WERI-Rb-1 (cell line): Measurements from ENCODE around the gene SIK3.

Source experiments
- DNase-seq: peaks from one replicate; pipeline ENCODE4 v3.0.0-alpha.2; 2020
- H3K27ac ChIP-seq: fragments of 250-450 bp; sonication (Bioruptor Pico); 2 replicates; pipeline ENCODE4 v1.5.1; 2020; ENCODE audit warnings: mild to moderate bottlenecking, moderate library complexity
- H3K27me3 ChIP-seq: fragments of 250-450 bp; sonication (Bioruptor Pico); 2 replicates; pipeline ENCODE4 v1.5.1; 2021; ENCODE audit warnings: mild to moderate bottlenecking, low read depth, moderate library complexity; ENCODE audit not compliant: insufficient read depth, severe bottlenecking
- H3K36me3 ChIP-seq: fragments of 250-450 bp; sonication (Bioruptor Pico); 2 replicates; pipeline ENCODE4 v1.5.1; 2020; ENCODE audit warnings: mild to moderate bottlenecking, moderate library complexity
- H3K4me3 ChIP-seq: 2 replicates; pipeline ENCODE4 v1.5.1; 2011; ENCODE audit warnings: low read depth, mild to moderate bottlenecking, control low read depth, low read length
- H3K9me3 ChIP-seq: fragments of 250-450 bp; sonication (Bioruptor Pico); 2 replicates; pipeline ENCODE4 v1.5.1; 2021; ENCODE audit warnings: mild to moderate bottlenecking, moderate library complexity; ENCODE audit not compliant: severe bottlenecking
- TF ChIP-seq, protein P1 (sequence below): IDR thresholded peaks from 2 replicates; pipeline ENCODE4 v1.5.1; 2011; ENCODE audit warnings: low read depth, mild to moderate bottlenecking, control low read depth, inconsistent platforms, low read length

The SIK3 gene

DNA sequence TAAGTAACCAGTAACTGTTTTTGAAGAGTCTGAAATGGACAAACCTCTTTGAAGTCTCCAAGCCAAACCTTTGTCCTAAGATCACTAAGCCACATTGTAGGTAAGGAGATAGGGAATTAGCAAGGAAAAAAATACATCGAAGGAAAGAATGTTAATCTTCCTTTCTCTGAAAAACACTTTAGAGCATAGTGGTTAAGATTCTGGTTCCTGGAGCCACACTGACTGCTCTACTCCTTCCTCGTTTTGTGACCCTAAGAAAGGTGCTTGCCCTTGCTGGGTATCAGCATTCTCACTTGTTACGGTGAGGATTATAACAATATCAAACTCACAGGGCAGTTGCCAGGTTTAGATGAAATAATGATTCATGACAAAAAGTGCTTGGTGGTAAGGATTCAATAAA lies 104.0 kb downstream of the SIK3 start:
- no peak overlapping the region for H3K4me3 ChIP-seq

DNA sequence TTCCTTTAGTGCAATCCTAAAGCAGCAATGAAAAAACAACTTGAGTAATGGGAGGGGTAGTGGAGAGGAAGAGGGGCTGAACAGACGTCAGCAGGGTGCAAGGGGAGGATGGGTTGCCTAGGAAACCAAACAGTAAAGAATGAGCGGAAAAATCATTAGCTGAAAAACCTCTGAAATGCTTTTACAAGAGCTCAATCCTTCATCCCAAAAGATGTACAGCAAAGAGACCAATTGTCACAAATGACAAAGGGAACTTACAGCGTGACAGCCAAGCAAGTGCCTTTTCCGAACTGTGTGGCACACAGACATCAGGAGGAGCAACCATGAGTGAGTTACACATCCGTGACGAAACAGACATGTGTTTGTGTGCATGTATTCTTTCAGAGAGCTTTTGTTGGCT lies 104.6 kb downstream of the SIK3 start:
- Histone ChIP-seq H3K36me3 (no peaks in the 10 kb centered on the region), H3K27ac (no peak overlapping the region), H3K4me3 (no peak overlapping the region), H3K27me3 (no peaks in the 10 kb centered on the region), H3K9me3 (no peaks in the 10 kb centered on the region)
- no peak for DNase-seq
- TF ChIP-seq, protein P1, sequence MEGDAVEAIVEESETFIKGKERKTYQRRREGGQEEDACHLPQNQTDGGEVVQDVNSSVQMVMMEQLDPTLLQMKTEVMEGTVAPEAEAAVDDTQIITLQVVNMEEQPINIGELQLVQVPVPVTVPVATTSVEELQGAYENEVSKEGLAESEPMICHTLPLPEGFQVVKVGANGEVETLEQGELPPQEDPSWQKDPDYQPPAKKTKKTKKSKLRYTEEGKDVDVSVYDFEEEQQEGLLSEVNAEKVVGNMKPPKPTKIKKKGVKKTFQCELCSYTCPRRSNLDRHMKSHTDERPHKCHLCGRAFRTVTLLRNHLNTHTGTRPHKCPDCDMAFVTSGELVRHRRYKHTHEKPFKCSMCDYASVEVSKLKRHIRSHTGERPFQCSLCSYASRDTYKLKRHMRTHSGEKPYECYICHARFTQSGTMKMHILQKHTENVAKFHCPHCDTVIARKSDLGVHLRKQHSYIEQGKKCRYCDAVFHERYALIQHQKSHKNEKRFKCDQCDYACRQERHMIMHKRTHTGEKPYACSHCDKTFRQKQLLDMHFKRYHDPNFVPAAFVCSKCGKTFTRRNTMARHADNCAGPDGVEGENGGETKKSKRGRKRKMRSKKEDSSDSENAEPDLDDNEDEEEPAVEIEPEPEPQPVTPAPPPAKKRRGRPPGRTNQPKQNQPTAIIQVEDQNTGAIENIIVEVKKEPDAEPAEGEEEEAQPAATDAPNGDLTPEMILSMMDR, result no peak

More for the DNA sequence above, 104.0 kb downstream of the SIK3 start:
- TF ChIP-seq, protein P1, result no peak
- no peaks in the 10 kb centered on the region for H3K9me3 ChIP-seq
- H3K27ac ChIP-seq, result no peak overlapping the region
- no peak for DNase-seq
- H3K36me3 ChIP-seq, result no peaks in the 10 kb centered on the region
- H3K27me3 ChIP-seq, result no peaks in the 10 kb centered on the region

DNA sequence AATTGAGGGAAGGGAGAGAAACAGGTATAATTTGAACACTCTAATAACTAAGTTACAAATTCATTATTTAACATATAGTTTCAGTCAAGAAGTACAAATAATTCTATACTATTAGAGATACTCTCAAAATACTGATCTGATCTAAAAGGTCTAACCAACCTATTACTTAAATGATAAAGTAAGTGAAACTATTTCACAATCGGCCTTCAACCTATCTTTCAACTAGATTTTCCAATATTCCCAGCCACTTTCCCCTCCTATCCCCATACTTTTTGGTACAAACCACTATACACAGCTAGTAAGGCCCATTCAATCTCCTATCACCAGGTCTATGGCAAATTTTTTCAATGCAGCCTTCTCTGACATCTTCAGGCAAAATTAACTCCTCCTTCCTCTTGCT lies 106.7 kb downstream of the SIK3 start:
- no peak overlapping the region for H3K4me3 ChIP-seq
- no peak for DNase-seq
- TF ChIP-seq, protein P1, result no peak
- H3K36me3 ChIP-seq, result no peaks in the 10 kb centered on the region
- no peaks in the 10 kb centered on the region for H3K9me3 ChIP-seq
- no peak overlapping the region for H3K27ac ChIP-seq
- H3K27me3 ChIP-seq, result no peaks in the 10 kb centered on the region

DNA sequence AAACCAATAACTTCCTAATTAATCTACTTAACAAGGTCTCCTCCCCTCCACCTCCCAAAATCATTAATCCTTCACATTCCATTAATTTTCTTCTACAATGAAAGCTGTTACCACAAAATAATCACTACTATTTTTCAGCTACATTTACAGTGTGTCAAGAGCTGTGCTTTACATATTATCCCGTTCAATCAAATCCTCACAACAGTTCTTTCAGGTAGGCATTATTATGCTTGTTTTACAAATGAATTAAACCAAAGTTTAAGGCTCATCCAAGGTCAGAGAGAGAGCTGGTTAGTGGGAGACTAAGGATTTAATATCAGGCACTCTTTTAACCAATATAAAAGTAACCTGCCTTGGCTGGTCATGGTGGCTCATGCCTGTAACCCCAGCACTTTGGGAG lies 107.4 kb downstream of the SIK3 start:
- H3K27me3 ChIP-seq, result no peaks in the 10 kb centered on the region

DNA sequence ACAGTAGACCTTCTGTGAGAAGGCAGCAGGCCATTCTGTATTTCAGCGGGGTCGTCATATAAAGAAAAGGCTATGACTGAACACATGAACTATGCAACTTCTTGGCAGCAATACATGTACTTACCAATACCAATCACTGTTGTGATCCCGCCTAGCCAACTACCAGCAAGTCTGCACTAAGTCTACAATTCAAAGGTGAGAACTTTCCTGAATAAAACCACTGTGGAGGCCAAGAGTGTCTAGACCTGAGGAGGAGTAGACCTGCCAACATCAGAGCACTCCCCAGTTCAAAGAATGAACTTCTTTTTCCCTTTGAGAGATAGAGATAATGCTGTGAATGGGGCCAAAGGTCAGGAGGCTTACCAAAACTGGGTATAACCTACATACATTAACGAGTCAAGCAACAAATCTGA lies 108.2 kb downstream of the SIK3 start:
- H3K27me3 ChIP-seq, result no peaks in the 10 kb centered on the region
- TF ChIP-seq, protein P1, result no peak
- H3K9me3 ChIP-seq, result no peaks in the 10 kb centered on the region
- DNase-seq, result no peak
- H3K36me3 ChIP-seq, result no peaks in the 10 kb centered on the region
- H3K27ac ChIP-seq, result no peak overlapping the region
- no peak overlapping the region for H3K4me3 ChIP-seq

More for the DNA sequence above, 107.4 kb downstream of the SIK3 start:
- DNase-seq, result no peak
- H3K36me3 ChIP-seq, result no peaks in the 10 kb centered on the region
- TF ChIP-seq, protein P1, result no peak
- no peaks in the 10 kb centered on the region for H3K9me3 ChIP-seq
- H3K4me3 ChIP-seq, result no peak overlapping the region
- no peak overlapping the region for H3K27ac ChIP-seq

DNA sequence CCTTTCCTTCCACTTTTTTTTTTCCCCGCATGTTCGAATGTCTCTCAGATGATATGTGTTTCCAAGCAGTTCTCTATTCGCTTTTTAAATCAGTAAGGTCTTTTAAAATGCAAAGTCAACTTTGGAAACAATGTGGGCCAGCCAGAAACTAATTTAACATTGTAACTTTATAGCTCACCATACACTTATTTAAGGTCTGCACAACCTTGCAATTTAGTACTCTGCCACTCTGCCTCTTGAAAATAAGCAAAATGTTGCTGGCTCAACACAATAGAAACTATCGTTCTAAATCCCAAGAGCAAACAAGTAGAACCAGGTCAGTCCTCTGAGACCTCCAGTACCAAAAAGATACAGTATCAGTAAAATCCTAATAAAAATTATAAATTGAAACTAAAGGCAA lies 109.0 kb downstream of the SIK3 start:
- H3K9me3 ChIP-seq, result no peaks in the 10 kb centered on the region
- no peaks in the 10 kb centered on the region for H3K36me3 ChIP-seq
- H3K27me3 ChIP-seq, result no peaks in the 10 kb centered on the region
- no peak overlapping the region for H3K4me3 ChIP-seq
- no peak for DNase-seq
- TF ChIP-seq, protein P1, result no peak
- no peak overlapping the region for H3K27ac ChIP-seq
